Lower lobe of right lung (tissue), 2 donors: ENCODE measurements around the gene MYH15. TPM values are rescaled to one million over a fixed set of nuclear protein-coding genes. Genes with fewer than 3 reads are reported as not detected.

ENCODE experiments used
- ATAC-seq, 2 donors: fragments of 200-7000 bp; cut with Tn5 transposase; one replicate each; pipeline ENCODE4 v1.9.1; 2020 to 2022; ENCODE audit warnings: mild to moderate bottlenecking in 2 of 2, moderate library complexity in 2 of 2
- DNase-seq: peaks from one replicate; pipeline ENCODE4 v3.0.0-alpha.2; 2020
- H3K27ac ChIP-seq: fragments of 200-600 bp; one replicate; pipeline ENCODE4 v1.8.0; 2022
- H3K27me3 ChIP-seq: fragments of 200-600 bp; one replicate; pipeline ENCODE4 v1.8.0; 2022; ENCODE audit warnings: low read depth
- H3K36me3 ChIP-seq: fragments of 200-600 bp; one replicate; pipeline ENCODE4 v1.8.0; 2022; ENCODE audit warnings: mild to moderate bottlenecking
- H3K4me1 ChIP-seq: fragments of 200-600 bp; one replicate; pipeline ENCODE4 v1.8.0; 2022
- H3K4me3 ChIP-seq: fragments of 200-600 bp; one replicate; pipeline ENCODE4 v1.8.0; 2022; ENCODE audit warnings: mild to moderate bottlenecking
- H3K9me3 ChIP-seq: fragments of 200-600 bp; one replicate; pipeline ENCODE4 v1.8.0; 2022
- intact Hi-C: fragments of 100-400 bp; cut with DNase I; formaldehyde crosslinking; loops from one replicate; pipeline ENCODE4 v1.11.0; 2022
- total RNA-seq: library from RNA; stranded (reverse); fragmentation: NEBNext Ultra II Directional; extraction: Animal tissue kit (Norgen Biotek cat#: 25700); gene quantifications from one replicate; pipeline ENCODE4 v1.2.1, GENCODE V29; 2021
- TF ChIP-seq, protein P1 (sequence below): fragments of 200-600 bp; IDR thresholded peaks from one replicate; pipeline ENCODE4 v1.8.0; 2022; ENCODE audit warnings: antibody characterized with exemption, mild to moderate bottlenecking
- donor health status: DM: no; HTN: yes; CAD: no; lungs with severe emphysema.

Gene MYH15
- total RNA-seq, 1 donor from 2014 or later = 1.0 TPM

DNA sequence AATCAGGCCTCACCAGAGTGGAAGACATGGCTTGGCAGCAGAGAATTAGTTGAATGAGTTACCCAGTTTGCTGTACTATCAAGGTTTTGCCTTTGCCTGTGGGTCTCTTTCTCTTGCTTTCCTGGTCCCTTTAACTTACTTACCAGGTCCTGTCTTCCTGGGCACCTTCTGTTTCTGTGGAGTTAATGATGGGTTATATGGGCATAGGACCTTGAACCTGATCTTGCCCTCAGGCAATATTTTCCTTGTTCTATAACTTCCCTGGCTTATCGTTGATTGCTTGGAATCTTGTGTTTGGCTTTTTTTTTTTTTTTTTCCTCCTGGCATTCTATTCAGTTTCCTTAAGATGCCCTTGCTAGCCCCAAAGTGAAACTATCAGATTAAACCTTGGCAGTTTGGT lies 107.2 kb downstream of the MYH15 start:
- Histone ChIP-seq H3K4me1 (peaks cover 23% of the 10 kb centered on the region), H3K27ac (no peak overlapping the region), H3K9me3 (no peaks in the 10 kb centered on the region), H3K36me3 (no peaks in the 10 kb centered on the region), H3K27me3 (no peaks in the 10 kb centered on the region), H3K4me3 (no peak overlapping the region)
- DNase-seq (no peak), ATAC-seq (no peak)
- intact Hi-C loops = no loop called here
- TF ChIP-seq, protein P1, sequence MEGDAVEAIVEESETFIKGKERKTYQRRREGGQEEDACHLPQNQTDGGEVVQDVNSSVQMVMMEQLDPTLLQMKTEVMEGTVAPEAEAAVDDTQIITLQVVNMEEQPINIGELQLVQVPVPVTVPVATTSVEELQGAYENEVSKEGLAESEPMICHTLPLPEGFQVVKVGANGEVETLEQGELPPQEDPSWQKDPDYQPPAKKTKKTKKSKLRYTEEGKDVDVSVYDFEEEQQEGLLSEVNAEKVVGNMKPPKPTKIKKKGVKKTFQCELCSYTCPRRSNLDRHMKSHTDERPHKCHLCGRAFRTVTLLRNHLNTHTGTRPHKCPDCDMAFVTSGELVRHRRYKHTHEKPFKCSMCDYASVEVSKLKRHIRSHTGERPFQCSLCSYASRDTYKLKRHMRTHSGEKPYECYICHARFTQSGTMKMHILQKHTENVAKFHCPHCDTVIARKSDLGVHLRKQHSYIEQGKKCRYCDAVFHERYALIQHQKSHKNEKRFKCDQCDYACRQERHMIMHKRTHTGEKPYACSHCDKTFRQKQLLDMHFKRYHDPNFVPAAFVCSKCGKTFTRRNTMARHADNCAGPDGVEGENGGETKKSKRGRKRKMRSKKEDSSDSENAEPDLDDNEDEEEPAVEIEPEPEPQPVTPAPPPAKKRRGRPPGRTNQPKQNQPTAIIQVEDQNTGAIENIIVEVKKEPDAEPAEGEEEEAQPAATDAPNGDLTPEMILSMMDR = no peak

DNA sequence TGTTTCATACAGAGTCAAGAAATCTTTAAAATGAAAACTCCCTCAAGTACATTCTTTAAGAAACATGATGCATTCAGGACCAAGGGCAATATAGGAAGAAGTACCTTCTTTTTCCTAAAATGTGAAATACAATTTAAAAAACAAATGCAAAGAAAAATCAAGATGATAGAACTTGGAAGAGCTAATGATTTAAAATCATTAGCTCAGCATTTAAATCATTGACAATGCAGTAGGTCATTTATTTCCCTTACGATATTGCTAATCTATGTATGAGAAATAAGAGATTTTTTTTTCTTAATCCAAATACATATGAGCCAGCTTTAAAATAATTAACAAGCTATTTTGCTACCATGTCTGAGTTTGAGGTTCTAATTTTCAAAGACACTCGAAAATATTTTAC lies 108.6 kb downstream of the MYH15 start:
- no peak for DNase-seq
- Histone ChIP-seq H3K4me1 (peaks cover 9% of the 10 kb centered on the region), H3K36me3 (no peaks in the 10 kb centered on the region), H3K9me3 (no peaks in the 10 kb centered on the region), H3K27ac (no peak overlapping the region), H3K27me3 (no peaks in the 10 kb centered on the region), H3K4me3 (no peak overlapping the region)
- TF ChIP-seq, protein P1 = no peak
- ATAC-seq = no peak
- intact Hi-C loops = no loop called here

GRCh38 chr3:108398510-108398909 lies 111.9 kb downstream of the MYH15 start:
- no peaks in the 10 kb centered on the region for H3K27me3 ChIP-seq
- H3K27ac ChIP-seq = no peak overlapping the region
- ATAC-seq (no peak), DNase-seq (no peak)
- no peaks in the 10 kb centered on the region for H3K36me3 ChIP-seq
- TF ChIP-seq, protein P1 = no peak
- no peaks in the 10 kb centered on the region for H3K4me1 ChIP-seq
- intact Hi-C loops = no loop called here
- no peaks in the 10 kb centered on the region for H3K9me3 ChIP-seq
- no peak overlapping the region for H3K4me3 ChIP-seq

- intact Hi-C loops = no loop called here
- Histone ChIP-seq H3K4me3 (no peak overlapping the region), H3K27me3 (no peaks in the 10 kb centered on the region), H3K27ac (no peak overlapping the region), H3K9me3 (no peaks in the 10 kb centered on the region), H3K4me1 (no peaks in the 10 kb centered on the region), H3K36me3 (no peaks in the 10 kb centered on the region)
- TF ChIP-seq, protein P1 = no peak
- ATAC-seq (no peak), DNase-seq (no peak)
These were observed 114.1 kb downstream of the MYH15 start for GRCh38 chr3:108396336-108396735.

- no peak for ATAC-seq
- intact Hi-C loops = no loop called here
- Histone ChIP-seq H3K9me3 (no peaks in the 10 kb centered on the region), H3K36me3 (no peaks in the 10 kb centered on the region), H3K4me1 (no peaks in the 10 kb centered on the region), H3K27me3 (no peaks in the 10 kb centered on the region), H3K4me3 (no peak overlapping the region), H3K27ac (no peak overlapping the region)
- no peak for DNase-seq
- TF ChIP-seq, protein P1 = no peak
These were observed 115.8 kb downstream of the MYH15 start for GRCh38 chr3:108394563-108394962.

DNA sequence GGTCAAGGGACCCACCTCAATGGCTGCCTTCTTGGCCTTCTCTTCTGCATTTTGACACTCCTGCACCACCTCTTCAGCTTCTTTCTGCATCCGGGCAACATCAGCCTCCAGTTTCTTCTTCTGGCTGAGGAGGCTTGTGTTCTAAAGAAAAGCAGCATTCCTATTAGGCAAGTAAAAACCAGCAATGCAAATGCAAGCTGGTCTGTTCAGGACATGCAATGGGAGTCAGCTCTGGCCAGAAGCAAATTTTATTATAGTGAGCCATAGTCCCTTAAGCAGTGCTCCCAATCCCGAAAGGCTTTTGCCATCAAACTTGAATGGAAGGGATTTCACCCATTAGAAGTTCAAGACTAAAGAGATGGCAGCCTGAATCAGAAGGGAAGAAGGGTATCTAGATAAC lies 116.4 kb downstream of the MYH15 start:
- Histone ChIP-seq H3K4me3 (no peak overlapping the region), H3K36me3 (no peaks in the 10 kb centered on the region), H3K27me3 (no peaks in the 10 kb centered on the region), H3K27ac (no peak overlapping the region), H3K4me1 (no peaks in the 10 kb centered on the region), H3K9me3 (no peaks in the 10 kb centered on the region)
- DNase-seq (no peak), ATAC-seq (no peak)
- intact Hi-C loops = no loop called here
- TF ChIP-seq, protein P1 = no peak
